Left cardiac atrium (tissue), 4 donors: ENCODE data around the gene PRKAR2B. TPM values are rescaled to one million over a fixed set of nuclear protein-coding genes. Genes with fewer than 3 reads are reported as not detected.
"Not testable (repeated sequence)": the region's sequence is repeated elsewhere in the genome, so short reads cannot be mapped to it uniquely, and the experiment has no call there.

Source experiments
- ATAC-seq, 2 donors: fragments of 200-7000 bp; cut with Tn5 transposase; one replicate each; pipeline ENCODE4 v1.9.1; 2020; ENCODE audit warnings: mild to moderate bottlenecking in 2 of 2, moderate library complexity in 2 of 2
- DNase-seq: peaks from one replicate; pipeline ENCODE4 v3.0.0-alpha.2; 2020
- intact Hi-C, 2 donors: fragments of 100-400 bp; cut with DNase I; formaldehyde crosslinking; loops; one replicate each; pipeline versions ENCODE4 v1.14.1 to v1.15.1; 2022 to 2023
- total RNA-seq, 2 donors: library from RNA; stranded (reverse); fragmentation: NEBNext Ultra II Directional; extraction: Animal tissue kit (Norgen Biotek cat#: 25700); gene quantifications; one replicate each; pipeline ENCODE4 v1.2.1, GENCODE V29; 2021
- donor health status: DM: no; HTN: yes; CAD: no.
- donor health status: DM: no; HTN: yes; CAD: no; lungs with severe emphysema.
- donor health status: DM: yes; HTN: yes; CAD: no.
- donor health status: Dilated cardiomyopathy.

PRKAR2B gene
- total RNA-seq, 2 donors from 2014 or later = 52.2 to 78.2 TPM

DNA sequence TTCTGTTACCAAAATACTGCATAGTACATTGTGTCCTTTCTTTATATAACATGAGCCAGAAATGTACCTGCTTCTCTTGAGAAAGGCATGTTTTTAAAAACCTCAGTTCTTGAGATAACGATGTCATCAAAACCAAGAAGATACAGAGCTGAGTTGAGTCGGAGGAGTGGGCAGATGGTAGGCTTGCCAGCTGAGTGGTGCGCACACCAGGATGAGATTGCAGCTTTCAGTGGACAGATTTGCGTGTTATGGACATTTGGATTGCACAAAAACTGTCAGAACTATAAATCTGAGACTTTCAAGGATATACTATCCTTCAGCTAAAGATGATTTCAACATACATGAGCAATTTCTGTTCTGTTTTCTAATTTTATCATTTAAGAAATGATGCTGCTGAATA lies 25.0 kb downstream of the PRKAR2B start:
- peak in 1 of 2 donors; percentile 44 for ATAC-seq
- no peak for DNase-seq
- intact Hi-C loops = no loop called here

DNA sequence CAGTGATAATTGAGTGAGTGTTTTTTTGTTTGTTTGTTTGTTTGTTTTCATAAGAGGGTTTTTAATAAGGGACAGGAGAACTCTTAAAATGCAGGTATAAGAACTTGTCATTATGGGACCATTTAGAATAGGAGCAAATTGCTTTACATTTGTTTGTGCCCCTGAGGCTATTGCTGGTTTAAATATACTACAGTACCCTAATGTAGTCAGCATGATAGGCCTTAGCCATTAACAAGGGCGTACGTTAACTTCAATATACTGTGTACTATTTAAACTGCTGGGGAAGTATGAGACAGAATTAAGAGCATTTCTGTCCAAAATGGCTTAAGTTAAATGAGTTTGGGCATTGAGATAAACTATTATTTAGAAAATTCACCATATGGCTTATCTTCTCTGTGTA lies 26.2 kb downstream of the PRKAR2B start:
- intact Hi-C loops = no loop called here
- no peak for DNase-seq
- ATAC-seq = no peak

- intact Hi-C loops = no loop called here
These were observed 26.6 kb downstream of the PRKAR2B start for GRCh38 chr7:107071129-107071528.

GRCh38 chr7:107072133-107072532 lies 27.6 kb downstream of the PRKAR2B start:
- no peak for DNase-seq
- ATAC-seq = no peak
- intact Hi-C loops = no loop called here

More at GRCh38 chr7:107071129-107071528, 26.6 kb downstream of the PRKAR2B start:
- ATAC-seq (no peak), DNase-seq (no peak)

DNA sequence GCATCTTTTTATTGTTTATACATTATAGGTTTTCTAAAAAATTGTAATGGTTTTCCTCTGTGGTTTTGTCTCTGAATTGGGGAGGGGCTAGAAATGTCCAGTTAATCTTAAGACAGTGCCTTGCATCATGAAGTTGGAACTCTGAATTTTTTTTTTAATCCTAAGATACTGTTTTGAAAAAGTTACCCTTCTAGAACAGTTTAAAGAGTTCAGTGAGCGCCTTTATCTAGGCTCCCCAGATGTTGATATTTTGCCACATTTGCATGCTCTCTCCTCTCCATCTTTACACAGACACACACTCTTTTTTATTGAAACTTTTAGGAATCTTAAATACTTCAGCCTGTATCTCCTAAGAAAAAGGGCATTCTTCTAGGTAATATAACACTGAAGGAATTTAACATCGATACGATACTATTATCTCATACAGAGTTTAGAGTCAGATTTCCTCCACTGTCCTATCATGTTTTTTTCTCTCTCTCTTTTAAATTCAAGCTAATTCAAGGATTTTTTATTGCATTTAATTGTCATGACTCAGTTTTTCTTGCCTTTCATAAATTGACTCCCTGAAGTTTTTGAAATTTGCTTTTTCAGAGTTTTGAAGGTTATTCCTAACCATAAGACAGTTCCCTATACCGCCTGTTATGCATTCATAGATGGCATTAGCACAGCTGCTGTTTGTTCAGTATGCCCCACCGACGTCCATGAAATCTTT lies 31.5 kb downstream of the PRKAR2B start:
- DNase-seq = no peak
- intact Hi-C loops = no loop called here

GRCh38 chr7:107076781-107077698 lies 32.5 kb downstream of the PRKAR2B start:
- intact Hi-C loops = no loop called here
- DNase-seq = no peak
- peak; percentile 30 to 60 for ATAC-seq

More for the DNA sequence above, 31.5 kb downstream of the PRKAR2B start:
- ATAC-seq = no peak

DNA sequence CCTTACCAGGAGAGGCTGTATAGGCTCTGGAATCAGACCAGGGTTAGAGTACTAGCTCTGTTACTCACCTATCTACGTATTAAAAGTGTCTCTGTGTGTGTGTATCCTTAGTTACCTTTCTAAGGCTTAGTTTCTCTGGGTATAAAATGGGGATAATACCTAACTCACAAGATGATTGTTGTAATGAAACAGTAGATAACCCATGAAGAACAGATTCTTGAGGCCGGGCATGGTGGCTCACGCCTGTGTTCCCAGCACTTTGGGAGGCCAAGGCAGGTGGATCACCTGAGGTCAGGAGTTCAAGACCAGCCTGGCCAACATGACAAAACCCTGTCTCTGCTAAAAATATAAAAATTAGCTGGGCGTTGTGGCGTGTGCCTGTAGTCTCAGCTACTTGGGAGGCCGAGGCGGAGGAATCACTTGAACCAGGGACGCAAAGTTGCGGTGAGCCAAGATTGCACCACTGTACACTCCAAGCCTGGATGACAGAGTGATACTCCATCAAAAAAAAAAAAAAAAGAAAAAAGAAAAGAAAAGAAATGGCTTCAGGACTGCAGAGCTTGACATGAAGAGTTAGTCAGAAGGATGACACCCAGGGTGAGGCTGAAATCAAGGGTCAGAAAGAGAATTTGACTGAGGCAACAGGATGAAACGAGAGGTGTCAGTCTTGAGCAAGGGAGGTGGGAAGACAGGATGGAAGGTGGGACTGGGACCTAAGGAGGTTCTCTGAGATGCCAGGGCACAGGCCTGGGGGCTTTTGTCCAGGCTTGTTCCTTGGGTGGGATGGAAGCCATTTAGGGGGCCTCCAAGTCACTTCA lies 33.4 kb downstream of the PRKAR2B start:
- DNase-seq (no peak), ATAC-seq (no peak)
- intact Hi-C loops = no loop called here

GRCh38 chr7:107078517-107078966 lies 34.0 kb downstream of the PRKAR2B start:
- DNase-seq = peak; percentile 28
- intact Hi-C loops = no loop called here
- peak in 1 of 2 donors; percentile 58 for ATAC-seq

DNA sequence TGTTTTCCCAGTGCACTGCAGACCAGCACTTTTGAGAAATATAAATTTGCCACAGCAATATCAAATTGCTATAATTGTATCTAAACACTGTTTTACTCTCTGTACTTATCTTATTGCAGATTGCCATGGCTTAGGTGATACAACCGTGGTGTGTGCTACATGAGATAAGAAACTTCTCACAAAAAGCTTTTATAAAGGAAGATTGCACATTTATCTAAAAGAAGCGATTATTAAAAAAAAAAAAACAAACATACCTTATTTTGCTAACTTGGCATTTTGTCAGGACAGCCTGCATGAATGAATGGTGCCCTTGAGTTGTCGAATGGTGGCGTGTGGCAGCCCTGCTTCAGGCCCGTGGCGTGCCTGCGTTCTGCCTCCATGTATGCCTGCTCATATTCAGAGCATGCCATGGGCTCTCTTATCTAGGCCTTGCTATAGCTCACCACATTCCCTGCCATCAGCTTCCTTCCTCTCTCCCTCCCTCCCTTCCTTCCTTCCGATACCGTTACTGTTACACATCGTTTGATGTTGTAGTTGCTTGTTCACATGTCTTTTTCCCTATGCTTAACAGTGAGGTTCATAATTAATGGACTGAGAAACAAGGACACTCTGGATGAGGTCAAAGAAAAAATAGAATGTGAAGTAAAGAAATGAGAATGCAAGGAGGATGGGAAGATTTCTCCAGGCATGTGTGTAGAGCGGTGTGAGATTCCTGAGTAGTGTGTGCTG lies 34.9 kb downstream of the PRKAR2B start:
- intact Hi-C loops = no loop called here
- DNase-seq (no peak), ATAC-seq (peak in 1 of 2 donors; percentile 29)

DNA sequence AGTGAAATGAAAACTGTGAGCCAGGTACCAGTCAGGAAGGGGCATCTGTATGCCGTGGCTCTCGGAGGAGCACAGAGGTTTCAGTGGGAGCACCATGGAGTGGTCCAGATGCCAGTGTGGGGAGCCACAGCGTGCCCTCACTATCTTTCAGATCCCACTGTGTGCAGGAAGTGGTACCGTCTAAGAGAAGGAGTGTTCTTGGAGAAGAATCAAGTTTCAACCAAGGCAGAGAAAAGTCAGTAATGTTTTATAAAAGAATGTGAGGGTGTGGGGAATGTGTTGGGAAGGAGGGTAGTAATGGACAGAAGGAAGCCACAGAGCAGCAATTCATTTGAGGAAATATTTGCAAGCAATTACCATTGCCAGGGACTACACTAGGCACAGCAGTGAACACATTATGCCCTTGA lies 35.6 kb downstream of the PRKAR2B start:
- ATAC-seq (no peak), DNase-seq (no peak)
- intact Hi-C loops = no loop called here

DNA sequence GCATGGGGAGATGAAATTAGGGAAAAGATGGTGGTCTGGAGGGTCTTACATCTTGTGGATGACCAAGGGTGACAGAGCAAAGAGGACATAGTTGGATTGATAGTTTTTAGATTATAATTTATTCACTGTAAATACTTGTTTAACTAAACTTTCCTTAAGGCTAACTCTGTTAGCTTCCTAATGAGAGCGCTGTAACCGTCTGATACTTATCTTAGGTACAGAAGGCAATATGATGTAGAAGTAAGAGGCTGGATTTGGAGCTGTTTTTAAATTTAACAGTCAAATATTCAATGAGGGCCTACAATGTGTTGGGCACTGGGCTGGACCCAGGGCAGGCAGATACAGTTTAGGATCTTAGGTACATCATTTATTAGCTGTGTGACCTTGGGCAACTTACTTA lies 36.0 kb downstream of the PRKAR2B start:
- no peak for DNase-seq
- ATAC-seq = no peak
- intact Hi-C loops = no loop called here

GRCh38 chr7:107085180-107085579 lies 40.7 kb downstream of the PRKAR2B start:
- DNase-seq (no peak), ATAC-seq (no peak)
- intact Hi-C loops = no loop called here

DNA sequence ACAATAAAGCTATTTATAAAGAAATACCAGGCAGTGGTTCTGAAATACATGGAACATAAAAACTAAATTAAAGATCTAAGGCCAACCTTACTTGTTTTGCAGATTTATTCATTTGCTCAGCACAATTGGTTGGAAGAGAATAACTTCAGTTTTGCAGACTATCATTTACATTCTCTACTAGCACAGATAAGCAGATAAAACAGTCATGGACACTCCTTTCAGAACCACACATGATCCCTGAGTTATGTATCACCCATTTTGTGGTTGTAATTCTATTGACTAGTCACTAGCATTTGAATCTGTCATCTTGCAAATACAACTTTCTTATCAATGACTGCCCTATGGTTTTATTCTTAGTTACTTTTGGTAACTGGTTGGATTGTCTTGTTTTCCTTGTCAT lies 45.1 kb downstream of the PRKAR2B start:
- no peak for ATAC-seq
- no peak for DNase-seq
- intact Hi-C loops = no loop called here

DNA sequence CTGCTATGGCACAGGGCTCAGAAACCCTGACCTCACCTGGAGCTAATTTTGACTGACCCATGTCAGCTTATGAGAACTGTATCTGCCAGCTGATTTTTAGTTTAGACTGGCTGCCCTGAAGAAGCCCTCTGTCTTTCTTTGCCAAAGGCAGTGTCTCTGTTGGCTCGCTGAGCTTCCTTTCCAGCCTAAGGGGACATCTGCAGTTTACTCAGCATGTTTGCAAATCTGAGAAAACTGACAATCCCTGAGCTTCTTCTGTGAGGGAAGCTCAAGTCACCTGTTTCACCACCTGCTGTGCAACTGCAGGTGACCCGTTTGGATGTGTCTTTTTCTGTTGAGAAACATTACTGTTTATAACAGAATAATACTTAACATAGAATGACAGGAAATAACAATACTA lies 46.0 kb downstream of the PRKAR2B start:
- intact Hi-C loops = no loop called here
- no peak for DNase-seq
- no peak for ATAC-seq

DNA sequence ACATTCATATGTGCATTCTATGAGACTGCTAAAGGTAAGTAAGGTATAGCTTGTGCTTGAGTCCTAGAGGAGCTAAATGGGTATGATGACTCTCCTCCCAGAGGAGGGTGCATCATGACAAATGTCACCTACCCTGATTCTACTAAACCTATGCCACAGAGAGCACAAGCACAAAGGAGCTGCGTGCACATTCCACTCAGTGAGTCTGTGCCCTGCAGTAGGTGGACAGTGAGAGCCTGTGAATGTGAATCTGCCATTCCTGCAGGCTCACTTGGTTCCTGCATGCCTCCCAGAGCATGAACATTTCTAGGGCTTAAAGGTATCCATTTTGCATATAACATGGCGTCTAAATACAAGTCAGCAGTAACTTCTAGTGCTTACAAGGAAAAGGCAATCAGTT lies 46.8 kb downstream of the PRKAR2B start:
- DNase-seq = no peak
- intact Hi-C loops = no loop called here
- ATAC-seq = peak in 1 of 2 donors; percentile 25

- ATAC-seq, intact Hi-C loops, DNase-seq: not testable (repeated sequence)
These were observed 49.2 kb downstream of the PRKAR2B start for GRCh38 chr7:107093671-107094070.

- intact Hi-C loops, DNase-seq, ATAC-seq: not testable (repeated sequence)
These were observed 54.6 kb downstream of the PRKAR2B start for GRCh38 chr7:107099154-107099553.

DNA sequence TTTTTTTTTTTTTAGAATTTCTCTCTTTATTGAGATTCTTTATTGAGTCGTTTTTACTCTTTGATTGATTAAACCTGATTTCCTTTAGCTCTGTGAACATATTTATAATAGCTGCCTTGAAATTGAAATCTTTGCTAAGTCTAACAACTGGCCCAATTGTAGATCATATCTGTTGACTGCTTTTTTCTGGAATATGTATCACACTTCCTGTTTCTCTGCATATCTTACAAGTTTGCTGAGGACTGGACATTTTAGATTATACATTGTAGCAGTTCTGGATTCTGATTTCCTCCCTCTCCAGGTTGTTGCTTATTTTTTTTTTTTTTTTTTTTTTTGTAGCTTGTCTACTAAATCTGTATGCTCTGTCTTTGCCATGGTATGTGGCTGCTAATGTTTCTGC lies 56.3 kb downstream of the PRKAR2B start:
- intact Hi-C loops = no loop called here
- DNase-seq = no peak
- no peak for ATAC-seq

DNA sequence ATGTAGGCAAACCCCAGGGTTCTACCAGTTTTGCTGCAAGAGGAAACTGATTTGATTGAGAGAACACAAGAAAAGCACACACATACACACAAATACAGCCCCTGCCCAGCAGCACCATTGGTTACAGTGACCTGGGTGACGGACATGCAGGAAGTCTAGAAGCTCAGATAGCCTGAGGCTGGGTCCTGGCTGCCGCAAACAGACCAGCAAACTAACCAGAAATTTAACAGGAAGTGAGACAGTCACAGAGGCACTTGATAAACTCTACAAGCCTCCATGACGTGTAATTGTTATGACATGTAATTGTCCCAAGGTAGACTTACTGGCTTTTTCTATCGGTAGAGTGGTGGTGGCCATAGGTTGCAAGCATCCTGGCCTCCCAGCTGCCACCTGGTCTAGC lies 58.9 kb downstream of the PRKAR2B start:
- peak in 1 of 2 donors; percentile 41 for ATAC-seq

More for the DNA sequence above, 58.9 kb downstream of the PRKAR2B start:
- no peak for DNase-seq
- intact Hi-C loops = no loop called here
